HG02852 (cell line): ENCODE measurements around the gene SLC38A2.
"Not testable (repeated sequence)": the region's sequence is repeated elsewhere in the genome, so short reads cannot be mapped to it uniquely, and the experiment has no call there.

Experiments
- ATAC-seq: cut with Tn5 transposase; IDR thresholded peaks from one replicate; pipeline ENCODE4 v1.9.1; 2021; ENCODE audit warnings: mild to moderate bottlenecking, moderate library complexity; ENCODE audit not compliant: unreplicated experiment

The SLC38A2 gene

DNA sequence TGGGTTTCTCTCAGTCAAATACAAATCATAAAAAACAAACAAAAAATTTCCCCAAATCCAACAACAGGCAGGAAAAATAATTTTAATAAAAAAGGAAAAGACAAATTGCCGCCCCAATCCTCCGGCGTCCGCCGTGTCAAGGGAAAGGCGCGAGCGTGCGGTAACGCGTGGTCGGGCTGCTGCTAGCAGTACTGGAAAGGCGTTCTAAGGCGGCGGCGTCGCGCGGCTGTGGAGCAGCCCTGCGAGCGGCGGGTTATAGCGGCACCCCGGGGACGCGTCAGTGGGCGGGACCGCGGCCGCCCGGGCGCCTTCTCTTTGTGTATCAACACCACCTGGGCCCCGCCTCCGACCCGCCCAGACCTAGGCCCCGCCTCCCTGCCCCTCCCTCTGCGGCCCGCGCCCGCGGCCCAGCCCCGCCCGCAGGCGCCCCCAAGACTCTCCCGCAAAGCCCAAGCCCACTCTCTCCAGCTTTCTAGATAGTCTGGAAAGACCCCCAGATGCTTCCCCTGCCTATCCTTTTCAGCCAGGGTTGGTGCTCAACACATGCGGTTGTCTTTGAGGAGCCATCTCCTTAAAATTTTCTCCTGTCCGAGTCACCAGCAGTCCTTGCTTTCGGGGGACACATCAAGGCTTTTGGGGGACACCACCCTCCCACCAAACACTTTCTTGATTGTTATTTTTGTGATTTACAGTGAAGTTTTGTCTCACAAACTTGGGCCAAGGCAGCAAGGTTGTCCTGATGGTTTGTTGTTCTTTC lies at the start of gene SLC38A2:
SLC38A2 (minus strand) TSS at position 230 of the 757 bp plus-strand sequence. CDS start 1,480 bp downstream, outside the sequence.
- ATAC-seq: peak; percentile 83

DNA sequence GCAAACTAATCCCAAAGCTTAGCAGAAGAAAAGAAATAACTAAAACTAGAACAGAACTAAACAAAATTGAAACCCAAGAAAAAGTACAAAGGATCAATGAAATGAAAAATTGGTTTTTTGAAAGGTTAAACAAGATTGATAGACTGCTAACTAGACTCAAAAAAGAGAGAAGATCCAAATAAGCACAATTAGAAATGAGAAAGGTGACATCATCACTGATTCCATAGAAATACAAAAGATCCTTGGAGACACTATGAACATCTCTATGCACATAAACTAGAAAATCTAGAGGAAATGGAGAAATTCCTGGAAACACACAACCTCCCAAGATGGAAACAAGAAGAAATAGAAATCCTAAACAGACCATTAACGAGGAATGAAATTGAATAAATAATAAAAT lies 47.1 kb upstream of the SLC38A2 start:
- ATAC-seq: no peak

DNA sequence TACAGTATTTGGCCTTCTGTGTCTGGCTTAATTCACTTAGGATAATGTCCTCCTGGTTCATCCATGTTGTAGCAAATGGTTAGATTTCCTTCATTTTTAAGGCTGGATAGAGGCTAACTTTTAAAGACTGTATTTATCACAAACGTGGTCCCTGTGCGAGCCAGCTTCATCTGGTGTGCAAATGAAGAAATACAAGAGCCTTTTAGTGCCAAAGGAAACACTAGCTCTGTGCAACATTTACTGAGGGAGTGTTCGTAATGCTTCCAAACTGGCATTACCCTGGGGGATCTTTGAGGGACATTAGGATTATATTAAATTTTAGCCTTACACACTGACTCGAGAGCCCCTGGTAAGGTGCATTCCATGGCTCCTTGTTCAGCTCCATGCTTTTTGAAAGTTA lies 43.0 kb upstream of the SLC38A2 start:
- no peak for ATAC-seq

DNA sequence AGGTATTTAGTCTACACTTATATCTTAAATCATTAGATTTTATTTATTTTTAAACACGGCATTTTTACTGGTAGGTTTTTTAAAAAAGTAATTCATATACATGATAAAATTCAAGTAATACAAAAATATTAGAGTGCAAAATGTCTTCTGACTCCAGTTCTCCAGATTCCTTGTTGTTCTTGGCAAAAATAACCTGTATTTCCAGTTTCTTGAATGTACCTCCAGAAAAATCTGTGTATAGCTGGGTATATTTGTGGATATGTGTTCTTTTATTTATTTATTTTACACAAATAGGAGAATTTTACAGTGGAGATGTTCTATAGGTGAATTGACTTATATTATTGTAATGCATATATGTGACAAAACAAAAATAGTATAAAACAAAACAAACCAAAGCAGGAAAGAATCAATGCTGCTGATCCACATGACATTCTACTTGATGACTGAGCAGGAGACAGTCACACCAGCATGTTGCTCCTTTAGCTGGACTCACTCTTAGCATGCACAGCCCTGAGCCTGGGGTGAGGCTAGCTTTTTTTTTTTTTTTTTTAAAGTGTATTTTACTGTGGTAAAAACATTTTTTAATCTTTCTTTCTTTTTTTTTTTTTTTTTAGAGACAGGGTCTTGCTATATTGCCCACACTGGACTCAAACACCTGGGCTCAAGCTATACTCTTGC lies 42.2 kb upstream of the SLC38A2 start:
- ATAC-seq: no peak

DNA sequence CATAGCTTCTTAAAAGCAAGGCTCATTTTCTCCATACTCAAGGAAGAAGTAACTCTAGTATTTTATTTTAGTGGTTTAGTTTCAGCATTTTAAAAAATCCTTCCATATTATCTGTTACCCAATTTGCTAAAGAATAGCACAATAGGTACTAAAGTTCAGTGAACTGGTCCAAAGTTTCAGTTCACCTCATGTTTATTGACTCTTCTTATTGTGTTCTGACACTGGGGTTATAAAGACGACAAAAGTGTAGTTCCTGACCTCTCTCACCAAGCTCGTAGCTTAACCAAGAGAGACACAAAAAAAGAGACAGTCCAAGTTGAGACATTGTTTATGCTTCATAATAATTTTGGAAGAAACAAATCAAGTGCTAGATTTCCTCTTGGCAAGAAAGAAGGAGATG lies 40.8 kb upstream of the SLC38A2 start:
- no peak for ATAC-seq

DNA sequence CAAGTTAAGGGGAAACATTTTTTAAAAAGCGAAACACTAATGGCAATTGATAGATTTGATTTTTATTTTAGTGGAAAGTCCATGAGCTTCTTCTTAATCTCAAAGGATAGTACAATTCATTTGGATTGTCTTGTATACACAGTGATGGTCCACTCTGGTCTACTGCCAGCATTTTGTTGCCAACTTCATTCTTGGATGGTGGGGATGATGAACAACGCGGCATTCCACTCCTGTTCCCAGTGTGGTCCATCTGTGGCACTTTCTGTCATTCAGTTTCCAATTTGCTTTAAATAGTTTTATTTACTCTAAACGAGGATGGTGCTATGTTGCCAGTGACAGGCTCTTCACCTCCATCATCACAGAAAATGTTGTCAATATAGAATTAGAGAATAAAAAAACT lies 40.3 kb upstream of the SLC38A2 start:
- ATAC-seq: no peak

DNA sequence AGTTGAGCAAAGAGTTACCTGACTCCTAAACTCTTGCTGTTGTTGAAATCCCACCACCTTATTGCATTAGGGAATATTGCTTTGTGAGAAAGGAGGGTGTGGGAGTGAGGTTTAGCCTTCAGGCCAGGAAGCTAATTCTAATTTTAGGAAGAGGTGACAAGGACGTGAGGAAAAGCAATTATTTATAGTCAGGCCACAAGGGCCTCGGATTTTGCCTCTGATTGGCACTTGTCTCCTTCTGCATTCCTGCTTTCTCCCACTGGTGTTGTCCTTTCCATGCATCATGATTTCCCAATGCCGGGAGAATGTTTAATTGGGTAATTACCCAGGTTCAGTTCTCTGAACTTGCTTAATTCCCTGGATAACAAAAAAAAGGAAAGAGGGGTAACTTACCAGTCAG lies 37.9 kb upstream of the SLC38A2 start:
- ATAC-seq: no peak

DNA sequence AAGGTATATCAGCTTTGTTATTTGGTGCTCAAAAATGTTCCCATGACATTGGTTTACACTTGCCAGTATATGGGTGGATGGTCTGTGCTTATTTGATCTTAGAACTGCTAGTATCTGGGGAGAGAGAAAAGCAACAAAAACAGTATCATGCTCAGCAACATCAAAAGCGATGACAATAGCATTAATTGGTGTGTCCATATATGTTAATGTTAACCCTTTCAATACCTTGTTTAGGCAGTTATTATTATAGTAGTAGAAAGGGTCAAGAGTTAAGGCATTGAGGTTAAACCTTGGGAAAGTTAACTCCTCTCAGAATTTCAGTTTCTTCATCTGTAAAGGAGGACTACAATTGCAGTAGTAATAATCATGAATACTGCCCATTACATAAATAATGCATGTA lies 37.4 kb upstream of the SLC38A2 start:
- ATAC-seq: no peak

DNA sequence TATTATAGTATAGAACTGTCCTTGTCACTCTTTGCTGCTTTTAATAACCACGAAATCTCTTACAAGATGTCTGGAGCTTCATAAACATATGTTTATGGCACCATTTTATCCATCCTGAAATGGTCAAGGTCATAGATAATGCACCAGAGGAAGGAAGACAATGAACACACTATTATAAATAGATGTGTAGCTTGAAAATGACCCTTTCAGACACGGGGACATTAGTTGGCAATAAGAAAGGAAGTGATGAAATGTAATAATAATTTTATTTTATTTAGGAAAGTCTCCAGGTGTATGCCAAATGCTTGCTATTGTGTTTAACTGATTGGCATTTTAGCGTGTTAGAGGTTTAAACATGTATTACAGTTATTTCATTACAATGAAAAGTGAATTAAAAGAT lies 36.8 kb upstream of the SLC38A2 start:
- no peak for ATAC-seq

DNA sequence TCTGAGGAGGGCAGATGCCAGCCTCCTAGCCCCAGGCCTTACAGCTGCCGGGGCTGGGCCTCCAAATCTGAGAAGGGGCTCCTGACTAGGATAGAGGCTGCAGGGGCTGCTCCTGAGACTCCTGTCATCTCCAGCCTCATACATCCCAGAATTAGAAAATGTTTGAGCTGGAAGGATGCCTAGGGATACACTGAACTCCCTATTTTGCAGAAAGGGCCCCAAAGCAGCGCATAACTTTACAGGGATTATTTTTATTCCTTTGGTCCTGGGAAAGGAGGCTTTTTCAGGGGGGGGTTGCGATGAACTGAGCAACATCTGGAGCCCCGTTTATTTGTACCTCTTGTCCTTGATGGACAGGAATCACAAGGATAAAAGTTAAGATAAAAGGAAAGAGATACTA lies 35.9 kb upstream of the SLC38A2 start:
- no peak for ATAC-seq

DNA sequence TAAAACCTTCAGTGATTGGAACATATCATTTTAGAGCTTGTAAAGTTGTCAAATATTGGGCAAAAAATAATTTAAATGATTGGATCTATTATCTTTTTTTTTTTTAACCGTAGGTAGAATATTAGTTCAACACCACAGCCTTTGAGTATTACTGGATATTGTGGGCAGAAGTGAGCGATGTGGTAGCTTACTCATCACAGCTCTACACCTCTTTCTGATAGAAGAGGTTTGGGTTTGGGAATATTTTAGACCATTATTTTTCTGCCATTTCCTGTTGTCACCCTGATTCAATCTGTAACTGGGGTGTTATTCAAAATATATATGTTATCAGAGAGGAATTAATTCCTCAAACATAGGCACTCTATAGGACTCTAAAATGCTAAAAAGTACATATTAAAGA lies 34.8 kb upstream of the SLC38A2 start:
- no peak for ATAC-seq

DNA sequence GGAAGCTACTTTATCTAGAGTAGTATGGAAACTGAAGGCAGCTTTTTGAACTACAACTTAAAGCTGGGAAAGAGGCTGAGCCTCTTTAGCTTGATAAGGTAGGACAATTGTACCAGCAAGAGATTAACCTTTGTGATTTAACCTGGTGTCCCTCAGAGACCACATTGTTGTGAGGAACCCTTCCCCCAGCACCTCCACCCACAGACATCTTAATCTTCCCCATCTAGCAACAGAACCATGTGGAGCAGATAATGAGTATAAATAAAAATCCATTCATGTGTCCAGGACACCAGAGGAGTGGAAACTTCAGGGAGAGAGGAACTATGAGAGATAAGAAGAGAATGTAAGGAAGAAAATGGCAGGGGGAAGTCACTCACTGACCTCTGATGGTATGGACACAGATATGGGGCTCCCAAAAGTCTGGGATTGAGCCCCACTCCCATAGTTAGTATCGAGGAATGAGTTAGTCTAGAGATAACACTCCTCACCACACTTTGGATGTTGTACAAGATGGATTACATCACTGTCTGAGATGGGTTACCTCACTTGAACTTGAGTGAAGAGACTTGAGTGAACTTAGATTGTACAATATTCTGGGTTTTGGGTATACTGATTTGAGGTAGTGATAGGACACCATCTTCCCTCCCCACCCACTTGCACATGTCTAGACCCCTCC lies 33.9 kb upstream of the SLC38A2 start:
- no peak for ATAC-seq

DNA sequence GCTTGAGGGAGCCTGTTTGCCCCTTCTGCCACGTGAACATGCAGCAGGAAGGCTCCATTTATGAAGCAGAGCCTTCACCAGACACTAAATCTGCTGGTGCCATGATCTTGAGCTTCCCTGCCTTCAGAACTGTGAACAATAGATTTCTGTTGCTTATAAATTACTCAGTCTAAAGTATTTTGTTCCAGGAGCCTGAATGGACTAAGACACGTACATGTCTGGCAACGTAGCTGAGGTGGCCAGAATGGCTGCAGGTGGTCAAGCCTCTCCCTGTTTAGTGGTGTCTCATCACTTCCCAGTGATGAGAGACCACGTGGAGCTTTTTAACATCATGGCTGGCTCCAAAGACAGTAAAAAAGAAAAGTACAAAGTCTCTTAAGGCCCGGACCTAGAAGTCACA lies 32.2 kb upstream of the SLC38A2 start:
- no peak for ATAC-seq

DNA sequence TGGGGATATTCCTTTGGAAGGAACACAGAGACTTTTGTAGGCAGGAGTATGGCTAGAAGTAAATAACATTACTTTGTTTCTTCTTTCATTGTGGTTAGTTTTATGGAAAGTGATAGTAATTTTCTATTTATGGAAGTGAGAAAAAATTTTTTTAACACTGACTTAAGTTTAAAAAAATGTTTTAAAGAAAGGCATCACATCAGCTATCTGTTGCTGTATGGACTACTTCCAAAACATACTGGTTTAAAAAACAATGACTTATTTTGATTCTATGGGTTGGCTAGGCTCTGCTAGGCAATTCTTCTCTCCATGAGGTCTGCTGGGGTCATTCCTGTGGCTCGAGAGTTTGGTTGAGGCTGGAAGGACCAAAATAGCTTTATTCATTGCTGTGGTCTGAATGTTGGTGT lies 31.7 kb upstream of the SLC38A2 start:
- ATAC-seq: no peak

DNA sequence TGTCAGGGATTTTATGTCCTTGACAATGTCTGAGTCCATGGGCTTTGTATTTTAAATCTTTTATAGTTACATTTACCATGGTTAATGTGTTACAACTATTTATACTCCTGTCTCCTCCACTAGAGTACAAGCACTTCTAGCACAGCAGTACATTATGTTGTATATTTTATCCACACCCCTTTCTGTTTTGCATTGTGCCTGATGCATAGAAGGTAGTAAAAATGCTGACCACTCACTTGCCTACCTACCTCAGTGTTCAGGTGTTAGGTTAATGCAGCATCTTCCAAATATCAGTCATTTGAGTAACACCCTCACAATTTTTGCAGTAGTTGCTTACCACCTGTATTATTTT lies 31.1 kb upstream of the SLC38A2 start:
- ATAC-seq: no peak

DNA sequence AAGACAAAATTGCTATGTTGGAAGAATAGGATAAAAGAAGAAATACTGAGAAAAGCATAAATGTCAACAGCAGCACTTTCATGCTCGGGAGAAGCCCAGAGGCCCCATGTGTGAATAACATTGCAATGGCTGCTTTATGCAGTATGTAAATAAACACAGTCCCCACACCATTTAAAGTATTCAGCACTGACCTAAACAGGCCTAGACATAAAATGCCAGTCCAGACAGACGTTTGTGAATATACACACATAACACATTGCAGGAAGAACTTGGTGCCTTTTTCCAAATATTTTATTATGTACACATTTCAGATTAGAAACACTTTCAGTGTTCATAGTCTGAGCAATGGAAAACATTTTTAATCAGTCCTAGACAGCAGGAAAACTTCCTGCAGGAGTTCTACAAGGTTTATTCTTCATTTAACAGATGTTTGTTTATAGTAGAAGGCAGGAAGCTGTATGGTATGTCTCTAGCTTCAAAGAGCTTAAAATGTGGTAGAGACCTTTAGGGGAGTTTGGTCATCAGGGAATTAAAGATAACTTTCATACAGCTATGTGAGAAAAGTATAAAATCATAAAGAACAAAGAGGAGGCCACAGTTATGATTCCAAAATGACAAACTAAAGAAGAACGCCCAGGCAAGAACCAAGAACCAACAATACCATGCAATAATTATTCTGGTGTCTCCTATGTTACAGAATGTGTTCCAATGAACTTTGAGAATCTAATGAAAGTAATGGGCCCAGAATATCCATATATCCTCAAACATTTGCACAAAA lies 30.6 kb upstream of the SLC38A2 start:
- no peak for ATAC-seq

DNA sequence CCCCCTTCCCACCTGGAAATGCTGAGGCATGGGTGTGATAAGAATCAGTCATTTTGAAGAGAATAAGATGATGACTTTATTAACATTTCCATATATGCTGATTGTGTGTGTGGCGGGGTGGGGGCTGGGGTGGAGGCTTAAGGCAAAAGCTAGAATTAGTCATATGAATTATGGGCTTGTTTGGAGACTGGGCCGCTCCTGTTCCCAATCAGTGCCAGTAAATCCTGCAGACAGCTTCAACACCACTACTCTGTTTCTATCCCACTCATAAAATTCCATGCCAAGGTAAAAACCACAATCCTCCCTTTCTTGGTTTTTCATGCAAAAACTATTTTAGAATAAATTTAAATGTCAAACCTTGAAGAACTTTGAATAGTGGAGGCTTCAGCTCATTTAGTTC lies 29.9 kb upstream of the SLC38A2 start:
- ATAC-seq: no peak

DNA sequence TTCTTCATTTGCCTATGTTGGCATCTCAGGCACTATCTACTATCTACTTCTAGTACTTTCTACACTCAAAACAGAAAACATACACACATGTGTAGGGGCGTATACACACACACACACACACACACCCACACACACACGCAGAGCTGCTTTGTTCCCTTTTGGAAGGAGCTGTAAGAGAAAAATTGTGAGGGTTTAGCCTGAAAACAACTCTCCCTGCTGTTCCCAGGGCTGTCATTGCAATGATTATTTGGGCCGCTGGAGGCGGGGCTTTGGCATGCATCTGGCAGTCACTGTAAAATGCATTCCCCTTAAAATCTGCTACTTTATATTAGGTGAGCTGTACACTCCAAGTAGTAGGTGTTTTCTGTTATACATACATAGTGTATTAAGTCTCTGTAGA lies 29.1 kb upstream of the SLC38A2 start:
- no peak for ATAC-seq

DNA sequence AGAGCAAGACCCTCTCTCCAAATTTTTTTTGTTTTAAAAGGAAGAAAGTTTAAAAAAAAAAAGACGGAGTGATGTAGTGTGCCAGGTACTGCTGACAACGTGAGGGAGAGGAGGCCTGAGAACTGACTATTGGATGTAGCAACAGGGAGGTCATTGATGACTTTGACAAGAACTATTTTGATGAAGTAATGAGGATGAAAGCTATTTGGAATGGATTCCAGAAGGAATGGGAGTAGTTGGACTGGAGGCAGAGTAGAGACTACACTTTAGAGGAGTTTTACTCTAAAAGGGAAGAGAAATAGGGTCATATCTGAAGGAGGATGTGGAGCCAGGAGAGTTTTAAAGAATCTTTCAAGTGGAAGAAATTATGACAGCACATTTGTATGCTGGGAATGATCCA lies 27.8 kb upstream of the SLC38A2 start:
- ATAC-seq: no peak

DNA sequence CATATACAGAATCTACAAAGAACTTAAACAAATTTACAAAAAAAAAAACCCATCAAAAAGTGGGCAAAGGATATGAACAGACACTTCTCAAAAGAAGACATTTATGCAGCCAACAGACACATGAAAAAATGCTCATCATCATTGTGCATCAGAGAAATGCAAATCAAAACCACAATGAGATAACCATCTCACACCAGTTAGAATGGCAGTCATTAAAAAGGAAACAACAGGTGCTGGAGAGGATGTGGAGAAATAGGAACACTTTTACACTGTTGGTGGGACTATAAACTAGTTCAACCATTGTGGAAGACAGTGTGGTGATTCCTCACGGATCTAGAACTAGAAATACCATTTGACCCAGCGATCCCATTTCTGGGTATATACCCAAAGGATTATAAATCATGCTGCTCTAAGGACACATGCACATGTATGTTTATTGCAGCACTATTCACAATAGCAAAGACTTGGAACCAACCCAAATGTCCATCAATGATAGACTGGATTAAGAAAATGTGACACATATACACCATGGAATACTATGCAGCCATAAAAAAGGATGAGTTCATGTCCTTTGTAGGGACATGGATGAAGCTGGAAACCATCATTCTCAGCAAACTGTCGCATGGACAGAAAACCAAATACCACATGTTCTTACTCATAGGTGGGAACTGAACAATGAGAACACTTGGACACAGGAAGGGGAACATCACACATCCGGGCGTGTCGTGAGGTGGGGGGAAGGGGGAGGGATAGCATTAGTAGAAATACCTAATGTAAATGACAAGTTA lies 27.1 kb upstream of the SLC38A2 start:
- not testable (repeated sequence) for ATAC-seq

DNA sequence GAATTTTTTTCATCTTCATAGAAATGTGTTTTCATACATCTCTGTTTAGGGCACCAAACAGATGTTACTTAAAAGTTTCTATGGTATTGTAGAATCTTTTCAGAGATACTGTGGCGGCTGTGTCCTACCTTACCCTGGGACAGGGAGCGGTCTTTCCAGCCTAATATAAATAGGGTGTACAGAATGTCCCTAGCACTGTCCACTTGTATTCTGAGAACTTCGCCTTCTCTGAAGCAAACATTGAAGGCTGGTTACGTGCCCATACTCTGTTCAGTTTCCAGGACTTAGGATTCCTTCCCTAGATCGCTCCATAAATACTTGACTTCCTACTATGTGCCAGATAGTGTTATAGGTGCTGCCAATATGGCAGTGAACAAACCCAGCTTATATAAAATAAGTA lies 24.3 kb upstream of the SLC38A2 start:
- no peak for ATAC-seq
